ES-I3 (cell line): ENCODE results near the gene EEA1.

Experiments used
- H3K36me3 ChIP-seq: 2 replicates; pipeline ENCODE4 v1.6.1; 2013; ENCODE audit warnings: mild to moderate bottlenecking, low read length, control low read depth, moderate library complexity; ENCODE audit not compliant: insufficient read depth
- H3K4me1 ChIP-seq: 2 replicates; pipeline ENCODE4 v1.6.1; 2013; ENCODE audit warnings: mild to moderate bottlenecking, control low read depth, low read length; ENCODE audit not compliant: insufficient read depth
- H3K9ac ChIP-seq: 2 replicates; pipeline ENCODE4 v1.6.1; 2013; ENCODE audit warnings: low read depth, mild to moderate bottlenecking, low read length, moderate library complexity
- H3K9me3 ChIP-seq: 2 replicates; pipeline ENCODE4 v1.6.1; 2013; ENCODE audit warnings: mild to moderate bottlenecking, low read length, moderate library complexity; ENCODE audit not compliant: control insufficient read depth, insufficient read depth

EEA1 gene

GRCh38 chr12:92890601-92891106 lies 38.4 kb downstream of the EEA1 start:
- Histone ChIP-seq H3K4me1 (no peaks in the 10 kb centered on the region), H3K9me3 (no peaks in the 10 kb centered on the region), H3K9ac (no peak overlapping the region), H3K36me3 (no peaks in the 10 kb centered on the region)

- Histone ChIP-seq H3K4me1 (no peaks in the 10 kb centered on the region), H3K36me3 (no peaks in the 10 kb centered on the region), H3K9ac (no peak overlapping the region), H3K9me3 (no peaks in the 10 kb centered on the region)
Observed at GRCh38 chr12:92886131-92886530, 43.0 kb downstream of the EEA1 start.

DNA sequence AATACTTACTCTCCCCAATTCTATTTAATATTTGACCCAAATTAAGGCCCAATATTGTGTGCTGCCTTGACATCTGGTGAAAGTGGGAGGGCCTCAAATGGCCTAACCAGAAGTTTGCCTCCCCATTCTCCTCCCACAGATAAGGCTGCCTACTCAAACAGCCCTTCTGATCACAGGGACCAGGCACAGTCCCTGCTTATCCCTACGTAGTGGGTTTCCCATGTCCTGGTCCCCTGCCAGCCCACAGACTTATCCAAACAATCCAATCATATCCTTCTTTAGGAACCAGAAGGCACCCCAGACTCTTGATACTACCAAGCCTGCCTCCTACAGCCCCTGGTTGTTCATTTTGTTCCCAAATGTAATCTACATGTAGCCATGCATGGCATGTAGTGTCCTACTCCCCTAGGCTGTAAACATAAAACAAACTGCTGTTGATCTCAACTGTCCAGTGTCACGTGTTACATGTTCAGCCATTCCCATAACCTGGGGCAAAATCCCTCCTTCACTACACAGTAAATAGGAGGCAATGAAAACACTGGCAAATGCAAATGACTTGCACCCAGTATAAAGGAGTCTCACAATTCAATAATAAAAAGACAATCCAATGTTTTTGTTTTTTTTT lies 49.3 kb downstream of the EEA1 start:
- H3K9me3 ChIP-seq, result no peaks in the 10 kb centered on the region; the same call in 1 of the 2 replicates
- H3K4me1 ChIP-seq, result no peaks in the 10 kb centered on the region
- H3K9ac ChIP-seq, result no peak overlapping the region
- no peaks in the 10 kb centered on the region for H3K36me3 ChIP-seq

GRCh38 chr12:92877904-92878303 lies 51.2 kb downstream of the EEA1 start:
- no peaks in the 10 kb centered on the region; the same call in 1 of the 2 replicates for H3K9me3 ChIP-seq
- no peaks in the 10 kb centered on the region for H3K4me1 ChIP-seq
- no peak overlapping the region for H3K9ac ChIP-seq
- no peaks in the 10 kb centered on the region for H3K36me3 ChIP-seq

DNA sequence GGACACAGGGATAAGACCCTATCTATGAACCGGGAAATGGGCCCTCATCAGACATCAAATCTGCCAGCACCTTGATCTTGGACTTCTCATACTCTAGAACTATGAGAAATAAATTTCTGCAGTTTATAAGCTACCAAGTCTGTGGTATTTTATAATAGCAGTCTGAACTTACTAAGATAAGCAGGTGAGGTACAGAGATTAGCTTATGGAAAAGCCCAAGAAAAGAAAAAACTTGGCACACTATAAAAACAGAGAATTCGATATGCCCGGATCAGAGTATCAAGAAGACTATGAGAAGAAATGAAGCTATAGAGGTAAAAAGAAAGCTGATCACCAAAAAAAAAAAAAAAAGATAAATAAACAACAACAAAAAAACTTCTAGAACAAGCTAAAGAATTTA lies 52.6 kb downstream of the EEA1 start:
- H3K4me1 ChIP-seq, result no peaks in the 10 kb centered on the region
- H3K9me3 ChIP-seq, result no peaks in the 10 kb centered on the region; the same call in 1 of the 2 replicates
- H3K36me3 ChIP-seq, result no peaks in the 10 kb centered on the region
- H3K9ac ChIP-seq, result no peak overlapping the region

- peaks cover 7% of the 10 kb centered on the region; the same call in 1 of the 2 replicates for H3K4me1 ChIP-seq
- H3K36me3 ChIP-seq, result no peaks in the 10 kb centered on the region
- no peak overlapping the region for H3K9ac ChIP-seq
- no peaks in the 10 kb centered on the region for H3K9me3 ChIP-seq
Observed at GRCh38 chr12:92871116-92871515, 58.0 kb downstream of the EEA1 start.

DNA sequence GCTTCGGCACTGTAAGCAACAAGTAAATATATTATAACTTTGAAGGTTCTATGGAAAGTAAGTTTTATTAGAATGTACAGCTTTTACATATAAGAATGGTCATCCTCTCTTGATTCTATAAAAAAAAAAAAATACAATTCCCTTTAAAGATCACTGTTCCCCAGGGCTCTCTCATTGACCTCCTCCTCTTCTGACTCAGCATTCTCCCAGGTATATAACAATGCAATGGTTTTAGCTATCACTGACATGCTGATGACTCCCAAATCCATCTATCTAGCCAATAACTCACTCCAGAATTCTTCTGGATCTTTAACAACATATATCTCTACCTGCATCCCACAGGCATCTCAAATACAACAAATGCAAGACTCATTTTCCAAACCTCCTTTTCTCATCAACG lies 62.7 kb downstream of the EEA1 start:
- no peaks in the 10 kb centered on the region for H3K36me3 ChIP-seq
- H3K9ac ChIP-seq, result no peak overlapping the region
- no peaks in the 10 kb centered on the region for H3K9me3 ChIP-seq
- H3K4me1 ChIP-seq, result peaks cover 8% of the 10 kb centered on the region; the same call in 1 of the 2 replicates

DNA sequence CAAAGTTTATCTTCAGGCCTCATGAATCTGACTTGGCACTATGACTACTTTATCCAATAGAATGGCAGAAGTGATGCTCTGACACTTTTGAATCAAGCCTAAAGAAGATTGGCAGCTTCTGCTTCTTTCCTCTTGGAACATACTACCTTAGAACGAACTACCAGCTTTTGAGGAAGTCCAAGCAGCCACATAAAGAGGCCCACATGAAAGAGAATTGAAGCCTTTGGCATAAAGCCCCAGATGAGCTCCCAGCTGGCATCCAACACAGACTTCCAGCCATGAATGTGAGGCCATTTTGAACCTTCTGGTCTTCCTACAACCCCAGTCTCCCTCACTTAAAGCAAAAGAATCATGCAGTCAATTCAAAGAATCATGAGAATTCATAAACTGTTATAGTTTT lies 65.8 kb downstream of the EEA1 start:
- Histone ChIP-seq H3K4me1 (peaks cover 8% of the 10 kb centered on the region; the same call in 1 of the 2 replicates), H3K36me3 (no peaks in the 10 kb centered on the region), H3K9ac (no peak overlapping the region), H3K9me3 (no peaks in the 10 kb centered on the region)

DNA sequence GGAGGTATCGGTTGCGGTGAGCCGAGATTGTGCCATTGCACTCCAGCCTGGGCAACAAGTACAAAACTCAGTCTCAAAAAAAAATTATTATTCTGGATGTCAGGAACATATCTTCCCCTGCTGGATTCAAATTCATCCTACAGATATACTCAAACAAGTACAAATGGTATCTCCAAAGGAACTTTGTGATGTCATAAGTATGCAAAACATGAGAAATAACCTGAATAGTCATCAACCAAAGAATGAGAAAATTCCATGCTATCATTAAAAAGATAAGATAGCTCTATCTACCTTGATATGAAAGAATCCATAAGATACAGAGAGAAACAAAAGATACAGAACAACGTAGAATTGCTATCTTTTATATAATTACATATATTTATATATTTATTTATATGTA lies 67.7 kb downstream of the EEA1 start:
- Histone ChIP-seq H3K4me1 (0 out of 2 replicates have a peak, but pooled peaks cover 3% of the 10 kb centered on the region), H3K9ac (no peak overlapping the region), H3K36me3 (no peaks in the 10 kb centered on the region), H3K9me3 (no peaks in the 10 kb centered on the region)

DNA sequence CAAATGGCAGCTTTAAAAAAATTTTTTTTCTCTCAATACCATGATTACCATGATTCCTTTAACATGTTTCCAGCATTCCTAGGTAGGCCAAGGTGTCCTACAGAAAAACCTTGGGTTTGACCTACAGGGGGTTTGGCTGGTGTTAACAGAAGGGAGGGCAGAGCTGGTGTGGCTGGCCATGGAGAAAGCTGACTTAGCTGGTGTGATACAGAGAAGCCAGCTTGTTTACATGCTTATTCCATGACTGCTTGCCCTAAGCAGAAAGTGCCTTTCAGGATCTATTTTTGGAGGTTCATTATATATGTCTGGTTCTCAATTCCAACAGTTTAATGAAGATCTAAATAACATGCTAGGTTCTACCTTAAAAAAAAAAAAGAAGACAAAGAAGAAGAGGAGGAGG lies 68.6 kb downstream of the EEA1 start:
- Histone ChIP-seq H3K36me3 (no peaks in the 10 kb centered on the region), H3K9me3 (no peaks in the 10 kb centered on the region), H3K4me1 (no peaks in the 10 kb centered on the region)

DNA sequence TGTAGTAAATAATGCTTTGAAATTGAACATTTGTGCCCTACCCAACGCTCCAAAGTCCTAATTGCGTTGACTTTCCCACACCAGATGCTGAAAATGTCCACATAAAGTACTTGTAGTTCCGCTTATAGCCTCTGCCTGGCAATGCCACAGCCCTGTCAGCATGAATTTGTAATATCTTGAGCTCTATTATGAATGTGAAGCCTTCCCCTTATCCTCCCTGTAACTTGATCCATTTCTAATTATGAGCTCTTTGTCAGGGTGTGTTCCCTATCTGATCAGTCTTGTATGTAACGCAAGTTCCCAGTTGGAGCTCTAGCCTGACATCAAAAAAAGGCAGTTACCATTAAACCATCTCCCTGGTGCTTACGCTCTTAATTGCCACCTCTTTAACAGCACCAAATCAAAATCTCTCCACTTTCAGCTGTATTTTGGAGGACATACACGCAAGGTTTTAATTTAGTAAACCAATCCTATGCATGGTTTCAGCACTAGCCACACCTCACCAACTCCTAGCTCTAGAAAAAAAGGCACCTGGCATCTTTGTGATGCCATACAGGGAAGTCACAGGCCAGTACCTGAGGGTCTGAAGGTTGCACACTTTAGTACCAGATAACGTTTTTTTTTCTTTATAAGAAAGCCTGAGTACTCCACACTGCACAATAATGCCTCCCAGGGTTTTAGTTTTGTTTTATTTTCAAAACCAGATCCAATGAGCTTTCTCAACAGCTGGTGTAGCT lies 69.3 kb downstream of the EEA1 start:
- Histone ChIP-seq H3K36me3 (no peaks in the 10 kb centered on the region), H3K4me1 (no peaks in the 10 kb centered on the region), H3K9ac (no peak overlapping the region), H3K9me3 (no peaks in the 10 kb centered on the region)

More for the DNA sequence above, 68.6 kb downstream of the EEA1 start:
- no peak overlapping the region for H3K9ac ChIP-seq

GRCh38 chr12:92857818-92858217 lies 71.3 kb downstream of the EEA1 start:
- no peak overlapping the region for H3K9ac ChIP-seq

GRCh38 chr12:92854344-92854743 lies 74.8 kb downstream of the EEA1 start:
- Histone ChIP-seq H3K9me3 (no peaks in the 10 kb centered on the region), H3K36me3 (no peaks in the 10 kb centered on the region), H3K9ac (no peak overlapping the region), H3K4me1 (no peaks in the 10 kb centered on the region)

More at GRCh38 chr12:92857818-92858217, 71.3 kb downstream of the EEA1 start:
- no peaks in the 10 kb centered on the region for H3K4me1 ChIP-seq
- H3K9me3 ChIP-seq, result no peaks in the 10 kb centered on the region
- H3K36me3 ChIP-seq, result no peaks in the 10 kb centered on the region

- Histone ChIP-seq H3K36me3 (no peaks in the 10 kb centered on the region), H3K9me3 (no peaks in the 10 kb centered on the region), H3K4me1 (no peaks in the 10 kb centered on the region), H3K9ac (no peak overlapping the region)
Observed at GRCh38 chr12:92848740-92849139, 80.4 kb downstream of the EEA1 start.

GRCh38 chr12:92847368-92847767 lies 81.7 kb downstream of the EEA1 start:
- no peaks in the 10 kb centered on the region for H3K4me1 ChIP-seq
- no peaks in the 10 kb centered on the region for H3K9me3 ChIP-seq
- H3K36me3 ChIP-seq, result no peaks in the 10 kb centered on the region
- H3K9ac ChIP-seq, result no peak overlapping the region
